NCI-H748 (cell line): Measurements from ENCODE around the gene PPP2R2D.

Experiments
- DNase-seq: peaks from one replicate; lab custom pipeline; 2025; ENCODE audit not compliant: unreplicated experiment; lab: John Stamatoyannopoulos, UW

The PPP2R2D gene

GRCh38 chr10:131994435-131994834 is 93.6 kb downstream of the PPP2R2D start:
- no peak for DNase-seq

- no peak for DNase-seq
These were observed 95.9 kb downstream of the PPP2R2D start for GRCh38 chr10:131996466-131997365.

GRCh38 chr10:131997366-131998049 is 96.7 kb downstream of the PPP2R2D start:
- DNase-seq = peak; percentile 76

- DNase-seq = no peak
These were observed 97.4 kb downstream of the PPP2R2D start for GRCh38 chr10:131998050-131998844.

- DNase-seq = no peak
These were observed 98.3 kb downstream of the PPP2R2D start for GRCh38 chr10:131998845-131999681.

GRCh38 chr10:132001238-132001972 is 100.6 kb downstream of the PPP2R2D start:
- DNase-seq = peak; percentile 49

- DNase-seq = no peak
These were observed 101.2 kb downstream of the PPP2R2D start for GRCh38 chr10:132002004-132002403.

- DNase-seq = no peak
These were observed 102.6 kb downstream of the PPP2R2D start for GRCh38 chr10:132003282-132003924.

GRCh38 chr10:132004052-132004451 is 103.2 kb downstream of the PPP2R2D start:
- no peak for DNase-seq

GRCh38 chr10:132005147-132005546 is 104.3 kb downstream of the PPP2R2D start:
- DNase-seq = no peak

GRCh38 chr10:132006966-132007365 is 106.2 kb downstream of the PPP2R2D start:
- DNase-seq = no peak

GRCh38 chr10:132007681-132008080 is 106.9 kb downstream of the PPP2R2D start:
- no peak for DNase-seq
